K562 (cell line): Measurements from ENCODE around the gene ATP8A1. TPM values are rescaled to one million over a fixed set of nuclear protein-coding genes. Genes with fewer than 3 reads are reported as not detected.

ENCODE experiments used
- ATAC-seq: fragments of 200-7000 bp; cut with Tn5 transposase; 3 replicates; pipeline ENCODE4 v1.9.1; 2020; ENCODE audit warnings: moderate library complexity
- BruUV-seq: library from RNA; stranded (reverse); fragments of 400-500 nt; replicated peaks from 2 replicates; lab custom pipeline; 2021; lab: Mats Ljungman, UMichigan
- CTCF ChIA-PET: fragments of 300-600 bp; formaldehyde crosslinking; extraction: SDS; loops from one replicate; lab custom pipeline; 2021; ENCODE audit warnings: low intra/inter-chr PET ratio; lab: Yijun Ruan, JAX
- POLR2A ChIA-PET: fragments of 300-600, 350-650 bp; sonication (Branson Sonifier 250); formaldehyde crosslinking; extraction: SDS; loops from one replicate; lab custom pipeline; 2021; ENCODE audit warnings: antibody characterized with exemption, inconsistent platforms; lab: Yijun Ruan, JAX
- DNase-seq, 4 experiments: peaks; one replicate each; pipeline versions ENCODE4 v3.0.0 to v3.0.0-alpha.2; 2011 to 2018; ENCODE audit warnings: low spot score in 3 of 4, mixed read lengths in 3 of 4; ENCODE audit errors: extremely low read depth in 1 of 4
- FAIRE-seq: peaks from 2 replicates; lab custom pipeline; 2011; peaks lifted over from hg19 to GRCh38; lab: Jason Lieb, UNC
- H2AFZ ChIP-seq: 2 replicates; pipeline ENCODE4 v1.6.0; 2011; ENCODE audit warnings: low read depth, low read length, control low read depth, inconsistent platforms
- H3K27ac ChIP-seq: fragments of 200-600 bp; 3 replicates; pipeline ENCODE4 v1.8.0; 2011; ENCODE audit warnings: low read depth, mild to moderate bottlenecking, control low read depth, inconsistent platforms, low read length, moderate library complexity, mixed read lengths; ENCODE audit errors: extremely low read depth
- H3K27me3 ChIP-seq, 2 experiments: fragments of 300-600 bp in 1 of 2; 2 replicates in 1 of 2; 3 replicates in 1 of 2; pipeline versions ENCODE4 v1.6.0 to v1.8.0; 2011; ENCODE audit warnings: inconsistent platforms in 2 of 2, low read length in 2 of 2, mild to moderate bottlenecking in 1 of 2, mixed read lengths in 1 of 2, moderate library complexity in 1 of 2; ENCODE audit not compliant: control insufficient read depth in 2 of 2, insufficient read depth in 2 of 2
- H3K36me3 ChIP-seq: fragments of 300-600 bp; 3 replicates; pipeline ENCODE4 v1.8.0; 2011; ENCODE audit warnings: mild to moderate bottlenecking, low read length, inconsistent platforms; ENCODE audit not compliant: control insufficient read depth, insufficient read depth
- H3K4me1 ChIP-seq, 2 experiments: fragments of 200-600 bp in 1 of 2; replicated peaks in 1 of 2; 2 replicates in 1 of 2; 3 replicates in 1 of 2; pipeline versions ENCODE4 v1.5.1 to v1.8.0; 2011; ENCODE audit warnings: inconsistent platforms in 2 of 2, low read length in 2 of 2, mild to moderate bottlenecking in 1 of 2, mixed read lengths in 1 of 2, moderate library complexity in 1 of 2; ENCODE audit not compliant: control insufficient read depth in 2 of 2, insufficient read depth in 2 of 2
- H3K4me2 ChIP-seq: 2 replicates; pipeline ENCODE4 v1.6.1; 2011; ENCODE audit warnings: low read length, control low read depth, inconsistent platforms, mixed read lengths; ENCODE audit not compliant: insufficient read depth
- H3K4me3 ChIP-seq: fragments of 200-600 bp; sonication (generic), shearing (Covaris generic); 2 replicates; pipeline ENCODE4 v1.5.1; 2016; ENCODE audit warnings: control low read depth, inconsistent platforms
- H3K79me2 ChIP-seq: fragments of 200-600 bp; 3 replicates; pipeline ENCODE4 v1.8.0; 2011; ENCODE audit warnings: low read length, inconsistent platforms; ENCODE audit not compliant: control insufficient read depth, insufficient read depth
- H3K9ac ChIP-seq, 2 experiments: 2 replicates each; pipeline versions ENCODE4 v1.6.0 to v1.6.1; 2011; ENCODE audit warnings: low read depth in 2 of 2, low read length in 2 of 2, control low read depth in 1 of 2, inconsistent platforms in 1 of 2, mild to moderate bottlenecking in 1 of 2, mixed read lengths in 1 of 2; ENCODE audit not compliant: insufficient read depth in 1 of 2
- H3K9me1 ChIP-seq: one replicate; pipeline ENCODE4 v1.6.0; 2011; ENCODE audit warnings: inconsistent platforms, mild to moderate bottlenecking, low read length, moderate library complexity; ENCODE audit not compliant: control insufficient read depth, insufficient read depth
- H3K9me3 ChIP-seq: replicated peaks from 2 replicates; pipeline ENCODE4 v1.5.1; 2011; ENCODE audit warnings: low read depth, low read length, inconsistent platforms; ENCODE audit not compliant: control insufficient read depth, insufficient read depth
- H4K20me1 ChIP-seq: replicated peaks from 2 replicates; pipeline ENCODE4 v1.6.1; 2011; ENCODE audit warnings: low read length, inconsistent platforms, mixed read lengths; ENCODE audit not compliant: control insufficient read depth, insufficient read depth
- C11orf30 ChIP-seq: fragments of 450-650 bp; IDR thresholded peaks from 2 replicates; pipeline ENCODE4 v1.6.1; 2016; ENCODE audit warnings: low read depth, mild to moderate bottlenecking
- CHCHD3 ChIP-seq: fragments of 250-450 bp; sonication (Bioruptor Pico); IDR thresholded peaks from 2 replicates; pipeline ENCODE4 v2.1.2; 2022; ENCODE audit warnings: mild to moderate bottlenecking
- GTF2E2 ChIP-seq: fragments of 200-800 bp; sonication (Bioruptor generic); IDR thresholded peaks from 2 replicates; pipeline ENCODE4 v1.6.1; 2016; ENCODE audit warnings: missing genetic modification characterization, missing compliant biosample characterization
- MAFF ChIP-seq: IDR thresholded peaks from 2 replicates; pipeline ENCODE4 v1.6.1; 2012; ENCODE audit warnings: low read length, improper control_type of control experiment
- MAFK ChIP-seq: IDR thresholded peaks from 2 replicates; pipeline ENCODE4 v1.6.1; 2011; ENCODE audit warnings: low read length, improper control_type of control experiment
- USF1 ChIP-seq: sonication (generic); formaldehyde crosslinking; IDR thresholded peaks from 2 replicates; pipeline ENCODE4 v1.9.0; 2022; ENCODE audit warnings: mild to moderate bottlenecking, missing genetic modification reagents
- ZNF316 ChIP-seq: fragments of 450-650 bp; IDR thresholded peaks from 2 replicates; pipeline ENCODE4 v1.6.1; 2016
- ZNF77 ChIP-seq: fragments of 250-450 bp; sonication (Bioruptor Pico); IDR thresholded peaks from 2 replicates; pipeline ENCODE4 v1.5.0; 2020
- WGBS: fragments of 100-300 bp; shearing (Covaris generic); methylation state at CpG from one replicate; pipeline ENCODE4 v1.1.6; 2016; ENCODE audit warnings: low coverage, mixed read lengths; ENCODE audit not compliant: insufficient coverage; ENCODE audit errors: missing lambda C conversion rate; 5-methylcytosine and 5-hydroxymethylcytosine counted together
- in situ Hi-C: fragments of 300-500 bp; cut with MboI; formaldehyde crosslinking; loops from 4 replicates; pipeline ENCODE4 v1.15.0; 2018; ENCODE audit warnings: inconsistent platforms, mixed read lengths
- intact Hi-C: fragments of 100-400 bp; cut with micrococcal nuclease; formaldehyde crosslinking; loops from 2 replicates; pipeline ENCODE4 v1.14.2; 2022
- polyA plus RNA-seq, 8 experiments: library from polyadenylated mRNA; depleted of rRNA in 4 of 8; stranded (reverse) in 5 of 8; unstranded in 3 of 8; fragments of >200 nt; fragmentation: Nextera tagmentation in 2 of 8; fragmentation: Illumina TruSeq in 1 of 8; extraction: Ambion mirVana in 2 of 8; extraction: Trizol in 1 of 8; gene quantifications; 2 replicates each; pipeline versions ENCODE4 v1.2.1 to v1.2.3, GENCODE V29; 2011 to 2014; ENCODE audit warnings: inconsistent platforms in 1 of 8, missing spikeins in 1 of 8
- total RNA-seq, 7 experiments: library from RNA; depleted of rRNA in 6 of 7; stranded (reverse); fragments of >200 nt in 6 of 7; fragmentation: Illumina TruSeq in 2 of 7; extraction: Trizol in 2 of 7; gene quantifications; 2 replicates each; pipeline versions ENCODE4 v1.2.1 to v1.2.3, GENCODE V29; 2011 to 2021; ENCODE audit warnings: low replicate concordance in 1 of 7
- TF ChIP-seq, protein P1 (sequence below): sonication (generic); formaldehyde crosslinking; IDR thresholded peaks from 2 replicates; pipeline ENCODE4 v1.8.1; 2023; ENCODE audit warnings: mild to moderate bottlenecking, missing genetic modification reagents

The ATP8A1 gene
- total and polyA plus RNA-seq, 9 of the 15 experiments (the other 6 are each of a cell fraction or from before 2014, with no cell fraction given): 0.05 to 0.29 (median 0.07) TPM; not detected in 2

GRCh38 chr4:42608551-42608950 is 48.4 kb downstream of the ATP8A1 start:
- POLR2A ChIA-PET: no interaction called here
- no TSS peak for BruUV-seq
- in situ Hi-C loops: no loop called here

More at GRCh38 chr4:42608551-42608950, 48.4 kb downstream of the ATP8A1 start:
- Histone ChIP-seq H4K20me1 (no peaks in the 10 kb centered on the region), H2AFZ (no peak overlapping the region), H3K4me1 (no peaks in the 10 kb centered on the region), H3K9me1 (no peaks in the 10 kb centered on the region), H3K36me3 (no peaks in the 10 kb centered on the region), H3K9ac (no peak overlapping the region), H3K4me3 (no peak overlapping the region), H3K4me2 (no peak overlapping the region), H3K27me3 (no peaks in the 10 kb centered on the region), H3K79me2 (no peaks in the 10 kb centered on the region), H3K9me3 (no peaks in the 10 kb centered on the region), H3K27ac (no peak overlapping the region)
- ATAC-seq: no peak
- WGBS: no CpG with 5 or more reads among the region's 3 CpGs
- no peak for DNase-seq
- TF ChIP-seq CHCHD3 (CRISPR knock-in tag) (no peak), MAFK (peak; percentile 67), GTF2E2 (tag) (no peak), ZNF77 (CRISPR knock-in tag) (no peak), C11orf30 (peak; percentile 23; the same call in 1 of the 2 replicates), USF1 (CRISPR knock-in tag) (no peak), MAFF (peak; percentile 54), ZNF316 (peak; percentile 62)
- TF ChIP-seq, protein P1, sequence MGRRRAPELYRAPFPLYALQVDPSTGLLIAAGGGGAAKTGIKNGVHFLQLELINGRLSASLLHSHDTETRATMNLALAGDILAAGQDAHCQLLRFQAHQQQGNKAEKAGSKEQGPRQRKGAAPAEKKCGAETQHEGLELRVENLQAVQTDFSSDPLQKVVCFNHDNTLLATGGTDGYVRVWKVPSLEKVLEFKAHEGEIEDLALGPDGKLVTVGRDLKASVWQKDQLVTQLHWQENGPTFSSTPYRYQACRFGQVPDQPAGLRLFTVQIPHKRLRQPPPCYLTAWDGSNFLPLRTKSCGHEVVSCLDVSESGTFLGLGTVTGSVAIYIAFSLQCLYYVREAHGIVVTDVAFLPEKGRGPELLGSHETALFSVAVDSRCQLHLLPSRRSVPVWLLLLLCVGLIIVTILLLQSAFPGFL (CRISPR knock-in tag): no peak
- no peak for FAIRE-seq
- intact Hi-C loops: no loop called here
- CTCF ChIA-PET: no interaction called here
